ENCODE results near the gene COLEC11.

DNA sequence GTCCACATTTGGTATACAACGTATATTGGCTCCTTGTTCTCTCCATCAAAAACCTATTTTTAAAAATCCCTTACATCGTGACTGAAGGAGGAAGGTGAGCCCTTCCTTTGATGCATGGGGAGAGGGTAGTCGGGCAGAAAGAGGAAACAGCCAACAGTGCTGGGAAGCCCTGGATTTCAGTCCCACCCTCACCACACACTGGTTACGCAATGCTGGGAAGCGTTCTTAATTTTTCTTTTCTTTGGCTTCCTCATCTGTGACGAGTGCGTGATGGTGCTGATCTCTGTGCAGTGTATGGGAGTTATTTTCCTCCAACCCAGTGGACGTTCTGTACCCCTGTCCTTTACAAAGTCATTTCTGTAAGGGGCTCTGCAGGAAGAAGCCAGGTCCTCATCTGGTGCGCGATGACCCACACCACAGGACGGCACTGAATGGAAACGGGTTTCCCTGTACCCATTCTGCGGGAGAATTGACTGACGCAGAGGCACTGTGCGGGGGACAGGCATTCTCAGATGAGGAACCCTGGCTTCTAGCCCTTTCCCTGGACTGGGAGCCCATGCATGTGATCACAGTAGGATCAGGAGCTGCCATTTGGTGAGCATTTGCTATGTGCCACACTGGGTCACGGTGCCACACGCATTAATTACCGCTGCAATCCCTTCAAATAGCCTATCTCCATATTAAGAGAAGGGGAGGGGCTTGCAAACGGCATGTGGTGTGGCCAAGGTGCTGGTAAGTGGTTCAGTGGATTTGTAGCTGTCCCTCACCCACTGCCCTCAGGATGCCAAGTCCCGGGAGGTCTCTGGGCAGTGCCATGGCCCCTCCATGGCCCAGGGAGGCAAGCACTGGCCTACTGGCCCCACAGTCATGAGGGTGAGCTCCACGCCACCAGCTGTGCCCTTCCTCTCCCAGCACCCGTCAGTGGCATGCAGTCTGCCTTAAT, 4.3 kb downstream of the COLEC11 start:
- TF ChIP-seq ZFP3 (CRISPR knock-in tag; IDR thresholded peaks at IDR 0.05) (no peak), ZNF70 (CRISPR knock-in tag; IDR thresholded peaks at IDR 0.05) (no peak), ESRRG (CRISPR knock-in tag; IDR thresholded peaks at IDR 0.05) (no peak), ZNF8 (CRISPR knock-in tag; IDR thresholded peaks at IDR 0.05) (no peak), PPARA (CRISPR knock-in tag; IDR thresholded peaks at IDR 0.05; ENCODE audit: borderline replicate concordance) (no peak), RARB (CRISPR knock-in tag; IDR thresholded peaks at IDR 0.05) (no peak), ZFP30 (CRISPR knock-in tag; IDR thresholded peaks at IDR 0.05) (no peak), ARNTL (CRISPR knock-in tag; IDR thresholded peaks at IDR 0.05; ENCODE audit: borderline replicate concordance, low read depth) (no peak)
- TF ChIP-seq, protein P1, sequence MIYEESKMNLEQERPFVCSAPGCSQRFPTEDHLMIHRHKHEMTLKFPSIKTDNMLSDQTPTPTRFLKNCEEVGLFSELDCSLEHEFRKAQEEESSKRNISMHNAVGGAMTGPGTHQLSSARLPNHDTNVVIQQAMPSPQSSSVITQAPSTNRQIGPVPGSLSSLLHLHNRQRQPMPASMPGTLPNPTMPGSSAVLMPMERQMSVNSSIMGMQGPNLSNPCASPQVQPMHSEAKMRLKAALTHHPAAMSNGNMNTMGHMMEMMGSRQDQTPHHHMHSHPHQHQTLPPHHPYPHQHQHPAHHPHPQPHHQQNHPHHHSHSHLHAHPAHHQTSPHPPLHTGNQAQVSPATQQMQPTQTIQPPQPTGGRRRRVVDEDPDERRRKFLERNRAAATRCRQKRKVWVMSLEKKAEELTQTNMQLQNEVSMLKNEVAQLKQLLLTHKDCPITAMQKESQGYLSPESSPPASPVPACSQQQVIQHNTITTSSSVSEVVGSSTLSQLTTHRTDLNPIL (CRISPR knock-in tag; IDR thresholded peaks at IDR 0.05; ENCODE audit: low read depth): no peak
- TF ChIP-seq, protein P2, sequence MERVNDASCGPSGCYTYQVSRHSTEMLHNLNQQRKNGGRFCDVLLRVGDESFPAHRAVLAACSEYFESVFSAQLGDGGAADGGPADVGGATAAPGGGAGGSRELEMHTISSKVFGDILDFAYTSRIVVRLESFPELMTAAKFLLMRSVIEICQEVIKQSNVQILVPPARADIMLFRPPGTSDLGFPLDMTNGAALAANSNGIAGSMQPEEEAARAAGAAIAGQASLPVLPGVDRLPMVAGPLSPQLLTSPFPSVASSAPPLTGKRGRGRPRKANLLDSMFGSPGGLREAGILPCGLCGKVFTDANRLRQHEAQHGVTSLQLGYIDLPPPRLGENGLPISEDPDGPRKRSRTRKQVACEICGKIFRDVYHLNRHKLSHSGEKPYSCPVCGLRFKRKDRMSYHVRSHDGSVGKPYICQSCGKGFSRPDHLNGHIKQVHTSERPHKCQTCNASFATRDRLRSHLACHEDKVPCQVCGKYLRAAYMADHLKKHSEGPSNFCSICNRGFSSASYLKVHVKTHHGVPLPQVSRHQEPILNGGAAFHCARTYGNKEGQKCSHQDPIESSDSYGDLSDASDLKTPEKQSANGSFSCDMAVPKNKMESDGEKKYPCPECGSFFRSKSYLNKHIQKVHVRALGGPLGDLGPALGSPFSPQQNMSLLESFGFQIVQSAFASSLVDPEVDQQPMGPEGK (CRISPR knock-in tag; IDR thresholded peaks at IDR 0.05; ENCODE audit: borderline replicate concordance): no peak
- TF ChIP-seq, protein P3, sequence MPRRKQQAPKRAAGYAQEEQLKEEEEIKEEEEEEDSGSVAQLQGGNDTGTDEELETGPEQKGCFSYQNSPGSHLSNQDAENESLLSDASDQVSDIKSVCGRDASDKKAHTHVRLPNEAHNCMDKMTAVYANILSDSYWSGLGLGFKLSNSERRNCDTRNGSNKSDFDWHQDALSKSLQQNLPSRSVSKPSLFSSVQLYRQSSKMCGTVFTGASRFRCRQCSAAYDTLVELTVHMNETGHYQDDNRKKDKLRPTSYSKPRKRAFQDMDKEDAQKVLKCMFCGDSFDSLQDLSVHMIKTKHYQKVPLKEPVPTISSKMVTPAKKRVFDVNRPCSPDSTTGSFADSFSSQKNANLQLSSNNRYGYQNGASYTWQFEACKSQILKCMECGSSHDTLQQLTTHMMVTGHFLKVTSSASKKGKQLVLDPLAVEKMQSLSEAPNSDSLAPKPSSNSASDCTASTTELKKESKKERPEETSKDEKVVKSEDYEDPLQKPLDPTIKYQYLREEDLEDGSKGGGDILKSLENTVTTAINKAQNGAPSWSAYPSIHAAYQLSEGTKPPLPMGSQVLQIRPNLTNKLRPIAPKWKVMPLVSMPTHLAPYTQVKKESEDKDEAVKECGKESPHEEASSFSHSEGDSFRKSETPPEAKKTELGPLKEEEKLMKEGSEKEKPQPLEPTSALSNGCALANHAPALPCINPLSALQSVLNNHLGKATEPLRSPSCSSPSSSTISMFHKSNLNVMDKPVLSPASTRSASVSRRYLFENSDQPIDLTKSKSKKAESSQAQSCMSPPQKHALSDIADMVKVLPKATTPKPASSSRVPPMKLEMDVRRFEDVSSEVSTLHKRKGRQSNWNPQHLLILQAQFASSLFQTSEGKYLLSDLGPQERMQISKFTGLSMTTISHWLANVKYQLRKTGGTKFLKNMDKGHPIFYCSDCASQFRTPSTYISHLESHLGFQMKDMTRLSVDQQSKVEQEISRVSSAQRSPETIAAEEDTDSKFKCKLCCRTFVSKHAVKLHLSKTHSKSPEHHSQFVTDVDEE (CRISPR knock-in tag; IDR thresholded peaks at IDR 0.05): no peak
